Breast epithelium (tissue), 3 donors: Measurements from ENCODE around the gene SLC30A1.

Experiments used
- POLR2A ChIP-seq: fragments of 450-650 bp; IDR thresholded peaks from one replicate; pipeline ENCODE4 v1.6.1; 2016; ENCODE audit warnings: antibody characterized with exemption, mild to moderate bottlenecking, moderate library complexity
- POLR2AphosphoS5 ChIP-seq, 3 donors: sonication (generic); formaldehyde crosslinking; IDR thresholded peaks; one replicate each; pipeline ENCODE4 v1.6.1; 2017; ENCODE audit warnings: antibody characterized with exemption in 3 of 3
- TF ChIP-seq, protein P1 (sequence below), 3 donors: fragments of 450-650 bp; IDR thresholded peaks; one replicate each; pipeline ENCODE4 v1.5.1; 2016 to 2017; ENCODE audit warnings: antibody characterized with exemption in 3 of 3, mild to moderate bottlenecking in 3 of 3, moderate library complexity in 3 of 3

- TF ChIP-seq POLR2A (no peak), POLR2AphosphoS5 (IDR thresholded peaks at IDR 0.05) (no peak)
- TF ChIP-seq, protein P1, sequence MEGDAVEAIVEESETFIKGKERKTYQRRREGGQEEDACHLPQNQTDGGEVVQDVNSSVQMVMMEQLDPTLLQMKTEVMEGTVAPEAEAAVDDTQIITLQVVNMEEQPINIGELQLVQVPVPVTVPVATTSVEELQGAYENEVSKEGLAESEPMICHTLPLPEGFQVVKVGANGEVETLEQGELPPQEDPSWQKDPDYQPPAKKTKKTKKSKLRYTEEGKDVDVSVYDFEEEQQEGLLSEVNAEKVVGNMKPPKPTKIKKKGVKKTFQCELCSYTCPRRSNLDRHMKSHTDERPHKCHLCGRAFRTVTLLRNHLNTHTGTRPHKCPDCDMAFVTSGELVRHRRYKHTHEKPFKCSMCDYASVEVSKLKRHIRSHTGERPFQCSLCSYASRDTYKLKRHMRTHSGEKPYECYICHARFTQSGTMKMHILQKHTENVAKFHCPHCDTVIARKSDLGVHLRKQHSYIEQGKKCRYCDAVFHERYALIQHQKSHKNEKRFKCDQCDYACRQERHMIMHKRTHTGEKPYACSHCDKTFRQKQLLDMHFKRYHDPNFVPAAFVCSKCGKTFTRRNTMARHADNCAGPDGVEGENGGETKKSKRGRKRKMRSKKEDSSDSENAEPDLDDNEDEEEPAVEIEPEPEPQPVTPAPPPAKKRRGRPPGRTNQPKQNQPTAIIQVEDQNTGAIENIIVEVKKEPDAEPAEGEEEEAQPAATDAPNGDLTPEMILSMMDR (IDR thresholded peaks at IDR 0.05) = no peak
Observed at GRCh38 chr1:211541278-211541677, 37.7 kb downstream of the SLC30A1 start.
